GM19324 (cell line): ENCODE measurements around the gene DLGAP1.

Experiments used
- ATAC-seq: cut with Tn5 transposase; IDR thresholded peaks from one replicate; pipeline ENCODE4 v1.9.1; 2021; ENCODE audit warnings: mild to moderate bottlenecking, moderate library complexity; ENCODE audit not compliant: unreplicated experiment, low FRiP score

Gene DLGAP1

DNA sequence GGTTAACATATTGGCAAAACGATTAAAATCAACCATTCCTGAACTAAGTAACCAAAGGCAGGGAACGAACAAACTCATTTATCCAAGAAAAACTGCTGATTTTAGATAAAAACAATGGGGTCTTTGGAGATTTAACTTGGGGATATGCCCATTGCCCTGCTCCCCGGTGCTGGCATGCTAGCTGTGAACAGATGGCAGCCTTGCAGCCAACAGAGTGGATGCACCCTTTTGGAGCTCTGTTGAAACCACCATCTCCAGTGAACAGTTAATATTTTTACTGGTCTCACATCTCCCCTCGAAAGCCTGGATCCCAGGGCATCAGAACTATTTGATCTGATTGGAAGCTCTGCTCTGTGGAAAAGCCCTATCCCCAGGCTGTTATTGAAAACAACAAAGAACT is 702.0 kb downstream of the DLGAP1 start:
- ATAC-seq, result no peak

- ATAC-seq, result no peak
These were observed 707.0 kb downstream of the DLGAP1 start for GRCh38 chr18:3748086-3748485.

GRCh38 chr18:3747176-3747973 is 707.7 kb downstream of the DLGAP1 start:
- ATAC-seq, result no peak

GRCh38 chr18:3742541-3742940 is 712.6 kb downstream of the DLGAP1 start:
- ATAC-seq, result no peak

- no peak for ATAC-seq
These were observed 713.8 kb downstream of the DLGAP1 start for GRCh38 chr18:3741333-3741732.

GRCh38 chr18:3728704-3729437 is 726.2 kb downstream of the DLGAP1 start:
- no peak for ATAC-seq

GRCh38 chr18:3727274-3727673 is 727.8 kb downstream of the DLGAP1 start:
- no peak for ATAC-seq

GRCh38 chr18:3726238-3726951 is 728.7 kb downstream of the DLGAP1 start:
- no peak for ATAC-seq

GRCh38 chr18:3725115-3725514 is 730.0 kb downstream of the DLGAP1 start:
- ATAC-seq, result no peak

DNA sequence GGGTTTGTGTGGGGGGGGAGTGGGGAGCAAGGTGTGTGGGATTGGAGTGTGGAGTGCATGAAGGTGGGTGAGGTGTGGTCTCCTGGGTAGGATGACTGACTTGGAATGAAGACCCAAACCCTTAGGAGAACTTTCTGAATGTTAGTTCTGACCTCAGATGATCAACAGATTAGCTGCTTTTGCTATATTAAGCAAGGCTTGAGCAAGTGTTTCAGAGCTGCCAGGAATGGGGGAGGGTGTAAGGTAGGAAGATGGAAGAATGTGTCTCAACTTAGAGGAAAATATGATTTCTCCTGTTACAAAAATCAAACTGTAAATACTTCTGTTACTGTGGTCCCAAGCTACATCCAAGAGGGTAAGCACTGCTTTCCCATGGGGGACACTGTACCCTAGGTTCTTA is 731.6 kb downstream of the DLGAP1 start:
- ATAC-seq, result no peak

GRCh38 chr18:3722649-3723433 is 732.3 kb downstream of the DLGAP1 start:
- no peak for ATAC-seq

- ATAC-seq, result no peak
These were observed 733.1 kb downstream of the DLGAP1 start for GRCh38 chr18:3721771-3722648.

DNA sequence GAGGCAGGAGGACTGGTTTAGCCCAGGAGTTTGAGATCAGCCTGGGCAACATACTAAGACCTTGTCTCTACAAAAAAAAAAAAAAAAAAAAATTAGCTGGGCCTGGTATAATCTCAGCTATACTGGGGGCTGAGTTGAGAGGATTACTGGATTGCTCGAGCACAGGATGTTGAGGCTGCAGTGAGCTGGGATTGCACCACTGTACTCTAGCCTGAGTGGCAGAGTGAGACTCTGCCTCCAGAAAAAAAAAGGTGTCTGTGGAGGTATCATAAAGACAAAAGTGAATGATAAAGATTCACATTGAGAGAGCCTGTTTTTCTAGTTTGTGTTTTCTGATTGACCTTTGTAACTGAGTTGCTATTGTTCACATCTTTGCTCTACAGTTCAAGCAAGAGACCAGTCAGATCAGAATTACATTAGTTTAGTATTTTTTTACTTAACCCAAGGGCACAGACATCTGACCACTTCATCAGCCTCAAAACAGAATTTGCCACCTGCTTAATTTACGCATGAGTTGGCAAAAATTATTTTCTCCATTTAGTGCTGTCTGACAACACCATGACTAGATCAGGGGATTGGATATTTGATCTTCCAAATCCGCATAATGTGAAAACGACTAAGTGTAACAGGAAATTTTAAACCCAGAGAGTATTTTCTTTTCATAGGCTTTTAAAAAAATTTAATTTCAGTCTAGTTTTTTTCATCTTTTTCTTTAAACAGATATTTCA is 734.1 kb downstream of the DLGAP1 start:
- ATAC-seq, result no peak

GRCh38 chr18:3720159-3720558 is 734.9 kb downstream of the DLGAP1 start:
- ATAC-seq, result no peak

DNA sequence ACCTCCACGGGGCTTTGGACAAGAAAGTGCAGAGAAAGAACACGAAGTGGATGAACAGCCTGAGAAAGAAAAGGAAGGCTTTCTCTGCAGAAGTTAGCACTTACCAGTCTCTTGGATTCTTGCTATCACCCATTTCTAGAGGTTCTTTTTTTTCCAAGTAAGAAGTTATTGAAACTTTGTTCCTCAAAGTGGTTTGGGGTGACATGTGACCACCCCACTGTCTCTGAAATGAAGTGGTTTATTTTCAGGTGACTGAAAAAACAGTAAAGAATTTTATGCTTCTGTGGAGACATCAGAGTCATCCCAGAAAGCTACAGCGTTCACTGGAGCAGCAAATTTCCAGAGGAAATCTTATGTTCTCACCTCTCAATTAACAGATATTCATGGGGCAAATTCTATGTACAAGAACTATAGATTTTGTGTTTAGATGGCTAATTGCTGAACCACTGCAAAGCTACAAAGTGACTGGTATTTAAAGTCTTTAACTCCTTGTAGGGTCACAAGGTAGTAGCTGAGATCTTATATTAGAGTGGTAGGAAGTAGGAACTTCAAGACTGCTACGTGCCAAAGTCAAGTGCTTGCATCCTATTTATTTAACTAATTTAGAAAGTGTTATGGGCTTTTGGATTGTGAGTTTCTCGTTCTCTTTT is 737.6 kb downstream of the DLGAP1 start:
- ATAC-seq, result no peak

DNA sequence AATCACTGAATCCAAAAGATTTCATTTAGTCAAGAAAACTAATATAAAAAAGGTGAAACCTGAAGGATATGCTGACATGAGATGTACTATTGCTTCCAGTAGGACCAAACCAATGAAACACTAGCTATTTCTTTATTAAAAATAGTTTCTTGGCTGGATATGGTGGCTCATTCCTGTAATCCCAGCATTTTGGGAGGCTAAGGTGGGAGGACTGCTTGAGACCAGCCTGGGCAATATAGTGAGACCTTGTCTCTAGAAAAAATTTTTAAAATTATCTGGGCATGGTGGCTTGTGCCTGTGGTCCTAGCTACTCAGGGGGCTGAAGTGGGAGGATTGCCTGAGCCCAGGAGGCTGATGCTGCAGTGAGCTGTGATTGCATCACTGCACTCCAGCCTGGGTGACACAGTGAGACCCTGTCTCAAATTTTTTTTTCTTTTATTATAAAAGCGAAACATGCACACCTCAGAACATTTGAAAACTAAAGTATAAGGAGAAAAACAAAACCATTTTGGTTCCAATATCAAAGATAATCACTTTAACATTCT is 738.9 kb downstream of the DLGAP1 start:
- ATAC-seq, result no peak

DNA sequence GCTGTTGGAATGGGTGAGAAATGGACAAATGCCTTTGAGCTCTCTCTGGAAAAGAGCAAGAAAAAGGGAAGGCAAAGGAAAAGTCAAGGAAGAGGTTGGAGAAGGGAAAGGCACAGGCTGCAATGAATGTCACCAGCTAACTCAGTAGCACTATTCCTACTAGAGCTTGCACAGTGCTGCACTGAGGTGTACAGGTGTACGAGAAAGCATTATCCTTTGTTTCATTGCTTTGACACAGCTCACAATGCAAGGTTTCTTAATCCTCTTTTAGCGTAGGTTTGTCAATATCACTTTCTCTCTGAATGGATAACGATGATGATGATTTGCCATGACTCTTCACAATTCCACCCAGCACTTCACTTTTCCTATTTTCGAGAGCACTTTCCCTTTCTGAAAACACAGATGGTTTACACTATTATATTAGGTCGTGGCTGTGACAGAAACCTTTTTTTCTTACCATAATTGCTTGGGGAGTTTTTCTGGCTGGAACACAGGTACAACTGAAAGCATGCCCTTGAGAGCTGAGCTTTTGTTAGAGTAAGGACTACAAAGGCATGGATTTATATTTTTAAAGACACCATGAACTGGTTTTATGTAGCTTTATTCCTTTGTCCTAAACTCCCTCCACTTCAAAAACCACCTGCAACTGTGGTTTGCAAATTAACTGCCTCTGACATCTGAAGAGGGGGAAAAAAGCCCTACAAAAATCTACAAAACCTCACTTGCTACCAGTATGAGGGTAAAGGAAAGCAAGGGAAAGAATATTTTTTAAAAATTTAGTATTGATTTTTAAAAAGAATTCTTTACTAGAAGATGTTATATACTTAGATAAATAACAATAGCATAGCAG is 739.7 kb downstream of the DLGAP1 start:
- no peak for ATAC-seq
